Measurements from ENCODE around the gene HOXB4. TPM values are rescaled to one million over a fixed set of nuclear protein-coding genes. Genes with fewer than 3 reads are reported as not detected.
A peak's percentile ranks its signal among the peaks of the same experiment; 100 is the strongest.

The HOXB4 gene
- total RNA-seq: 5.8 TPM
- long read RNA-seq, partial matches to known transcripts: 0 of 7 reads
- long read RNA-seq, other reads (novel, unspliced or antisense): 5 of 7 reads

GRCh38 chr17:48577946-48578615, at the start of gene HOXB4:
Gene HOXB4 (minus strand): TSS chr17:48578350. CDS start chr17:48578319, 31 bp downstream.
- Histone ChIP-seq H3K27me3 (ENCODE audit: low read depth) (peaks cover 90% of the 10 kb centered on the region), H3K36me3 (no peaks in the 10 kb centered on the region), H3K4me1 (peaks cover 29% of the 10 kb centered on the region), H3K27ac (peak within 1 kb of the TSS; percentile 92), H3K4me3 (peak within 1 kb of the TSS; percentile 62), H3K9me3 (no peaks in the 10 kb centered on the region)
- intact Hi-C loops (cut with DNase I): no loop called here
- DNase-seq (peak; percentile 73), ATAC-seq (peak; percentile 28 to 67)
- TF ChIP-seq, protein P1, sequence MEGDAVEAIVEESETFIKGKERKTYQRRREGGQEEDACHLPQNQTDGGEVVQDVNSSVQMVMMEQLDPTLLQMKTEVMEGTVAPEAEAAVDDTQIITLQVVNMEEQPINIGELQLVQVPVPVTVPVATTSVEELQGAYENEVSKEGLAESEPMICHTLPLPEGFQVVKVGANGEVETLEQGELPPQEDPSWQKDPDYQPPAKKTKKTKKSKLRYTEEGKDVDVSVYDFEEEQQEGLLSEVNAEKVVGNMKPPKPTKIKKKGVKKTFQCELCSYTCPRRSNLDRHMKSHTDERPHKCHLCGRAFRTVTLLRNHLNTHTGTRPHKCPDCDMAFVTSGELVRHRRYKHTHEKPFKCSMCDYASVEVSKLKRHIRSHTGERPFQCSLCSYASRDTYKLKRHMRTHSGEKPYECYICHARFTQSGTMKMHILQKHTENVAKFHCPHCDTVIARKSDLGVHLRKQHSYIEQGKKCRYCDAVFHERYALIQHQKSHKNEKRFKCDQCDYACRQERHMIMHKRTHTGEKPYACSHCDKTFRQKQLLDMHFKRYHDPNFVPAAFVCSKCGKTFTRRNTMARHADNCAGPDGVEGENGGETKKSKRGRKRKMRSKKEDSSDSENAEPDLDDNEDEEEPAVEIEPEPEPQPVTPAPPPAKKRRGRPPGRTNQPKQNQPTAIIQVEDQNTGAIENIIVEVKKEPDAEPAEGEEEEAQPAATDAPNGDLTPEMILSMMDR (IDR thresholded peaks at IDR 0.05): no peak

DNA sequence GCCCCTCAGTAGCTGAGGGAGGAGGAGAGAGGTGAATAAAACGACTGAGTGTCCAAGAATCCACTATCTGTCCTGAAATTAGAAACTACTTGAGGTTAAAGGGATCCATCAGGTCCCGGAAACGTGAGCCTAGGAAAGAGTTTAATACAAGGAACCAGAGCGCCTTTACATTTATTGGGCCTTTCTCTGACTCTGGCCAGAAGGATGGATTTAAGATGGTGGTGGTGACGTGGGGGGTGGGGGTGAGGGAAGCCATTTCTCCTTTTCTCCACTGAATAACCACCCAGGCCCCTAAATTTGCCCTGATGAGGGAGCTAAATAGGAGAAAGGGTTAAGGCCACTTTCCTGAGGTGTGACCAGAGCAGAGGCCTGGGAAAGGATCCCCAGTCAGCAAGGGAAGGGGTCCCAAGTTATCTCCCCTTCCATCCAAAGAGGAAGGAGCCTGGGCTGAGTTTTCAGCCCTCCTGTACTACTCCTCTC, 49.0 kb upstream of the HOXB4 start:
- ATAC-seq: no peak
- intact Hi-C loops (cut with DNase I): no loop called here

DNA sequence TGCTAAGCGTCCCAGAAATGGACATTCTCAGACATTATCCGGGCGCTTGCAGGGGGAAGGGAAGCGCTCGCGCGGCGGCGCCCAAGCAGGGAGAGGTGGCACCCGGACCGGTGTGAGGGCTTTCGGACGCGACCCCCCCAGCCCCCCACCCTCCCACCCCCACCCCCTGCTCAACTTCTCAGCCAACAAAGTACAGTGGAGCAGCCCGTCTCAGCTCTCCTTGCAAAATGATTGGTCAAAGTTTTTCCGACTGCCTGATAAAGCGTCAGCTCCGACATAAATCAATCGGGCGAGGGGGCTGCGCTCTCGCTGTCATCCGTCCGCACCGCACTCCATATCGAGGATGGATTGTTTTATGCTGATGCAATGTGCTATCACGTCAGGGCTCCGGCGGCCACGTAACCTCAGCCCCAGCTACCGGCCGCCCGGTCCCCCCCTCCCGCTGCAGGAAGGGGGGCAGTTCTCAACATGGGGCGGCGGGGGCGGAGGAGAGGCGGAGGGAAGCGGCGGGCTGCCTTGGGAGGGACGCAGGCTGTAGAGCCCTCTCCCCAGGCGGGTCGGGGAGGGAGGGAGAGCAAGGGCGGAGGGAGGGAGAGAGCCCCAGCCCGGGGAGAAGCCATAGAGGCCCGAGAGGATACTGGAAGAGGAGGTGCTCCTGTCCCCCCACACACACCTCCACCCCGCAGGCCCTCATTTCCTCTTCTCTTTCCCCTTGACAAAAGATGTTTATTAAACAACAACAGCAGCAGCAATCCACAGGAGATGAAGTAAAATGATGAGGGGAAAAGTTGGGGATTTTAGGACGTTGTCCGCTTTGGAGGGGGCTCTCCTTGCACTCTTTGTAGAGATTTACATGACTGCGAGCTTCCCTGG, 48.3 kb upstream of the HOXB4 start, which contains the start of gene HOXB9:
Gene HOXB9 (minus strand): TSS at position 114 of the 873 bp plus-strand sequence. CDS start 89 bp downstream, at position 25.
- DNase-seq (no peak), ATAC-seq (peak in 1 of 2 donors; percentile 35)
- H3K4me1 ChIP-seq: peaks cover 26% of the 10 kb centered on the region
- TF ChIP-seq, protein P1 (IDR thresholded peaks at IDR 0.05): no peak
- no peak within 1 kb of the TSS for H3K27ac ChIP-seq
- peak within 1 kb of the TSS; percentile 43 for H3K4me3 ChIP-seq
- H3K27me3 ChIP-seq (ENCODE audit: low read depth): peaks cover 100% of the 10 kb centered on the region
- intact Hi-C loops (cut with DNase I): no loop called here
- no peaks in the 10 kb centered on the region for H3K9me3 ChIP-seq
- no peaks in the 10 kb centered on the region for H3K36me3 ChIP-seq

More for the DNA sequence above, 49.0 kb upstream of the HOXB4 start:
- H3K4me1 ChIP-seq: peaks cover 26% of the 10 kb centered on the region
- no peak for DNase-seq
- H3K4me3 ChIP-seq: no peak overlapping the region
- H3K27me3 ChIP-seq (ENCODE audit: low read depth): peaks cover 100% of the 10 kb centered on the region
- TF ChIP-seq, protein P1 (IDR thresholded peaks at IDR 0.05): no peak
- H3K27ac ChIP-seq: no peak overlapping the region
- no peaks in the 10 kb centered on the region for H3K9me3 ChIP-seq
- H3K36me3 ChIP-seq: no peaks in the 10 kb centered on the region

DNA sequence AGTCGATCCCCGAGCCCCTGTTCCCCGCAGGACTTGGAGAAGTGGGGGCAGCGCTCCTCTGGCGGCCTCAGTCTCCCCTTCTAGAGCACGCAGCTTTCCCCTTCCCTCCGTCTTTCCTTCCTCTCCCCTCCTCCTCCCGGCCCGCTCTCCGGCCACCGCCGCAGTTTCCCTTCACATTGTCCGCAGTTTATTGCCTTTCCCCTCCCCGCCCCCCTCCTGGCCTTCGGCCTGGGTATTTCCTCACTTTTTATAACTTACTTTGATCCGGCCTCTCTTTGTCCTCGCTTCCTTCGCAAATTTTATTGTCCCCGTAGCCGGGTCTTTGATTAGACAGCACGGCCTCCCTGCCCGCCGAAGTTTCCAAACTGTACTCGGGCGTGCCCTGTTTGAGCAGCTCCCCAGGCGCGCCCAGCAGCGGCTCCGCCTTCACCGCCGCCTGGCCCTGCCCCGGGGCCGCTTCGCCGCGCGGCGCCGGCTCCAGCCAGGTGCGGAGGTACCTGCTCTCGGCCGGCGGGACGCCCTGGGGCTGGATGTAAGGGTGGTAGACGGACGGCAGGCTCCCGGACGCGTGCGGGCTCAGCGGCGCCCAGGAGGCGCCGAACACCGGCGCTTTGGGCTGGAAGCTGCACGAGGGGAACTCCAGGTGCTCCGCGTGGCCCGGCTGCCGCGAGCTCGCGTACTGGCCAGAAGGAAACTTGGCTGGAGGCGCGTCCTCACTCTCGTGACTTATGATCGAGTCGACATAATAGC, 47.5 kb upstream of the HOXB4 start:
- intact Hi-C loops (cut with DNase I): no loop called here
- TF ChIP-seq, protein P1 (IDR thresholded peaks at IDR 0.05): no peak
- H3K27me3 ChIP-seq (ENCODE audit: low read depth): peaks cover 100% of the 10 kb centered on the region
- peak; percentile 76 to 77 for ATAC-seq
- H3K9me3 ChIP-seq: no peaks in the 10 kb centered on the region
- no peaks in the 10 kb centered on the region for H3K36me3 ChIP-seq
- peaks cover 26% of the 10 kb centered on the region for H3K4me1 ChIP-seq
- no peak for DNase-seq
- peak overlapping the region; percentile 43 for H3K4me3 ChIP-seq
- no peak overlapping the region for H3K27ac ChIP-seq
